NCI-H146 treated with DMSO at 0.1 percent for 48 hours (cell line): ENCODE measurements around the gene CIAO1.
A peak's percentile ranks its signal among the peaks of the same experiment; 100 is the strongest.
"Not testable (repeated sequence)": the region's sequence is repeated elsewhere in the genome, so short reads cannot be mapped to it uniquely, and the experiment has no call there.

Experiments used
- DNase-seq: peaks from one replicate; lab custom pipeline; 2025; ENCODE audit not compliant: unreplicated experiment; lab: John Stamatoyannopoulos, UW

Gene CIAO1

DNA sequence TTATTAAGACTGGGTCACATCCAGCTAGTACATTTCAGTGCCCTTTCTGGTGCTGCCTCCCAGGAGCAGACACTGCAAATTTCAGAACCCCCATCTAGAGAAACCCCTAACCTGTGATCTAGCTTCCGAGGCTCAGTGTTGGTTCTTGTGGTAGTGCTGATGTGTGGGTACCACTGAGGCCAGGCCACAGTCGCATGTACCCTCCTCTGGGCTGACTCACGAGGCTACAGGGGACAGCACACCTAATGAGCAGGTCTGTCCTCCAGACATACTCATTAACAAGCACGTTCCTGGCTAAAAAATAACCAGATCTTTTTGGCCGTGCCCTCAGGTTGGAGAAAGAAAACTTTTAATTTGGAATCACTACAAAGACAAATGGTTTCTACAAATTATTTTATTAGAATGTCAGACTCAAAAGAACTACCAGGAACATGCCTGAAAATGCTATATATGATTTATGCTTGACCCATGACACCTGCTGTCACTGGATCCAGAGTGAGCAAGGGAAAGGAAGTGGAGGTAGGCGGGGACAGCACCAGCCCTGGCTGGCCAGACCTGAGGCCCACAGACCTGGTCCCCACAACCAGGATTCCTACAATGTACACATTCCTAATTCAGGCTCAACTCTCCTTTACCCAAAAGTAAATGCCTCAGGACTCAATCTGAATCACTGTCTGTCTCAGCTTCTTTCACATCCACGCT, 8.5 kb downstream of the CIAO1 start:
- no peak for DNase-seq

DNA sequence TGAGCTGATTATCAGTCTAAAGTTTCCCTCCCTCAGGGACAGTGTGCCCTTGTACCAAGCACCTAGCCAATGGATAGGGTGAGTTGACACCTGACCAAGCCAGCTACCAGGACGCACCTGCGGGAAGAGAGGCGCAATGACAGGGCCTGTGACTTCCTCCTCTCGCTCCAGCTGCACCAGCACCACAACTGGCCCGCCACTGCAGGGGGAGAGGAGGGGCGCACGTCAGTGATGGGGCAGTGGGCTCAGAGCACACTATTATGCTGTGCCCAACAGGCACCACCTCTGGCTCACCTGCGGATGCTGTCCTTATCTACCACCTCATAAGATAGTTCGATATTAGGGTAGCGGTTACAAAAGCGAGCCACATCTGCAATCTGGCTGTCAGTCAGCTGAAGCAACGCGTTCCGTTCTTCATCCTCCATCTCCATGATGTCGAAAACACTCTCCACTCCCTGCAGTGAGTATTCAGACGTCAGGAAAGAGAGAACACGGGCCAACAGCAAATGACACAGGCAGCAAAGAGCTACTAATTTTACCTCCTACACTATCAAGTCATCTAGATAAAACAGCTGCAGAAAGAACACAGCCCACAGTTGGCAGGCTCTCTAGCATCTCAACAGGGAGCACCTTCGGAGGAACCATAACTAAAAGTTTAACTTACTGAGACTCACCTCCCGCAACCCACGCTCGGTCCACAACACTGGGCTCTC, 10.9 kb downstream of the CIAO1 start:
- DNase-seq = no peak

- DNase-seq = no peak
Measured at GRCh38 chr2:96287273-96287856, 21.3 kb downstream of the CIAO1 start.

GRCh38 chr2:96291751-96292150, 25.7 kb downstream of the CIAO1 start:
- no peak for DNase-seq

- DNase-seq = not testable (repeated sequence)
Measured at GRCh38 chr2:96294271-96294670, 28.2 kb downstream of the CIAO1 start.

DNA sequence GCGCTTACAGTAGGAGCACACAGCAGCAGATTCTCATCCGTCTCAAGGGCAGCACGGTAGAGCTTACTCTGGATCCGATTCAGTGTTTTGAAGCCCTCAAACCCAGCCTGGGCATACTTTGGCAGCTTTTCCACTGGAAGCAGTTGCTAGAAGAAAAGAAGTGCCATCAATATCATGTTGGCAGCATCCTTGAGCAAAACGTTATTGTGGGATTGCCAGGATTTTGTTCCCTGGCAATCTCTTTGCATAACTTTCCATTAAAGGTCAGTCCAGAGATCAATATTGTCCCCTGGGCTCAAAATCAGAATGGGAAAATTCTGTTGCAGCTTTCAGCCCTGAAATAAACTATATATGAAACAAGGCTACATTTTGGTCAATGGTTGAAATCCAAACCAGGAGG, 30.9 kb downstream of the CIAO1 start:
- no peak for DNase-seq

GRCh38 chr2:96301865-96302264, 35.8 kb downstream of the CIAO1 start:
- no peak for DNase-seq

- no peak for DNase-seq
Measured at GRCh38 chr2:96304606-96305005, 38.6 kb downstream of the CIAO1 start.

- peak; percentile 72 for DNase-seq
Measured at GRCh38 chr2:96305091-96305978, 39.3 kb downstream of the CIAO1 start, which contains the start of gene SNRNP200. Gene SNRNP200 (minus strand): TSS chr2:96305546. CDS start chr2:96305437, 109 bp downstream.

- DNase-seq = no peak
Measured at GRCh38 chr2:96305979-96306308, 39.9 kb downstream of the CIAO1 start.

DNA sequence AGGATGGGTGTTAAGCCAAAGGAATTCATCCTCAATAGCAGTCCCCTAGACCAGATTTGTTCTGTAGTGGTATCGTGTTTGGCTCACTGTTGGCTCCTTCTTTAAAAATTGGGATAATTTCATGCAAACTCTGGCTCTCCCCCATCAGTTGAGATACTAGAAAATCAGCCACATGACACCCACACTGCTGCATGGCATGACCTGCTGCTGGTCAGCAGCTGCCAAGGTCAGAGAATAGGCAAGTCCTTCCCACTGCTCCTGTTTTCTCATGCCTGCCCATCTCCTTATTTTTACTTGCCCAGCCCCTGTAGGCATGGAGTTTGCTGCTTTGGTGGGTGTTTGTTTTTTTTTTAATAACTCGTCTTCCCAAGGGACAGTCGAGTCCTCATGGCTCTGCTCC, 40.3 kb downstream of the CIAO1 start:
- no peak for DNase-seq

DNA sequence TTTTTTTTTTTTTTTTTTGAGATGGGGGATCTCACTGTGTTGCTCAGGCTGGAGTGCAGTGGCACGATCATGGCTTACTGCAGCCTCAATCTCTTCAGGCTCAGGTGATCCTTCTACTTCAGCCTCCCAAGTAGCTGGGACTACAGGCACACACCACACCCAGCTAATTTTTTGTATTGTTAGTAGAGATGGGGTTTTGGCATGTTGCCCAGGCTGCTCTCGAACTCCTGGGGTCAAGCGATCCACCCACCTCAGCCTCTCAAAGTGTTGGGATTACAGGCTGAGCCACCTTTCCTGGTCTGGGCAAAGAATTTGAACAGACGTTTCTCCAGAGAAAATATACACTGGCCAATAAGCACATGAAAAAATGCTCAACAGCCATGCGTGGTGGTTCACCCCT, 42.2 kb downstream of the CIAO1 start:
- DNase-seq = no peak

DNA sequence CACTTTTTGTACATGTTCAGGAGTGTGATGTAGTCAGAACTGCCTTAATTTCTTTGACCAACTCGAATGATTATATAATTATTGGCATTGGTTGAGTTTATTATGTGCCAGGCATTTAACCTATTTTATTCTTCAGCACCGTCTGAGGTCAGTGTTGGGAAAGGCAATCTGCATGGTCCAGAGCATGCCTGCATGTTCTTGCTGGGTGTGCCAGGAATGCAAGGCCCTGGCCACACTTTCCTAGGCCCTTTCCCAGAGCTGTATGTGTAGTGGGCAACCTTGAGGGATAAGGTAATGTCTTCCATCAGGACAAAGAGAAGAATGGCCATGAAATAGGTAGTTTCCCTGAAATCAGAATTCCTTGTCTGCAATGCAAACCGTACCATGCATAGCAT, 49.0 kb downstream of the CIAO1 start:
- DNase-seq = no peak

- DNase-seq = no peak
Measured at GRCh38 chr2:96315400-96316071, 49.5 kb downstream of the CIAO1 start.

DNA sequence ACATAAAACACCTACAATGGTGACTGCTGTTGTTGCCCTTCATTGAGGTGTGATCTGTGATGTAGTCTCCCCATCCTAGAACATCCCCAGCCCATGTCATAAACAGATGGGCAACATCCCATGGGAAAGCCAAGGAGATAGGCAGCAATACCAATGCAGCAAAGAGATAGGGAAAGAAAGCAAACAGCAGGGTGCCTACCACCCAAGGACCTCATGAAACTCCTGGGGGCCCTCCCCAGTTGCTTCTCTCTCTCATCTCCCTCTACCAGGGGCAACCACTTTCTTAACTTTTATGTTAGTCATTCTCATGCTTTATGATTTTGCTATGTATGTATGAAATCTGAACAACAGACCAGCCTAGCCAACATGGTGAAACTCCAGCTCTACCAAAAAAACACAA, 51.0 kb downstream of the CIAO1 start:
- no peak for DNase-seq

GRCh38 chr2:96317584-96317997, 51.6 kb downstream of the CIAO1 start:
- no peak for DNase-seq

DNA sequence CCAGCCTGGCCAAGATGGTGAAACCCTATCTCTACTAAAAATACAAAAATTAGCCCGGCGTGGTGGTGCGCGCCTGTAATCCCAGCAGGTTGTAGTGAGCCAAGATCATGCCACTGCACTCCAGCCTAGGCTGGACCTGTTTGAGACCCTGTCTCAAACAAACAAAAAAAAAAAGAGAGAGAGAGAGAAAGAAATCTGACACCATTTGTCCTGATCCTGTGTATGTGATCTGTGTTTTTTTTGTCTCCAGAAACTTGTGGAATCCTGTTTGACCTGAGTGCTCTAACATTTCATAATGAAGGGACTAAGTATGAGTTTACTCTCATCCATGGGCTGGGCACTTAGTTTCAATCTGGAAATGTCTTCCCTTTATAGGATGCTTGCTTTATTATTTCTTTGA, 52.7 kb downstream of the CIAO1 start:
- DNase-seq = no peak

GRCh38 chr2:96319396-96319795, 53.4 kb downstream of the CIAO1 start:
- no peak for DNase-seq

DNA sequence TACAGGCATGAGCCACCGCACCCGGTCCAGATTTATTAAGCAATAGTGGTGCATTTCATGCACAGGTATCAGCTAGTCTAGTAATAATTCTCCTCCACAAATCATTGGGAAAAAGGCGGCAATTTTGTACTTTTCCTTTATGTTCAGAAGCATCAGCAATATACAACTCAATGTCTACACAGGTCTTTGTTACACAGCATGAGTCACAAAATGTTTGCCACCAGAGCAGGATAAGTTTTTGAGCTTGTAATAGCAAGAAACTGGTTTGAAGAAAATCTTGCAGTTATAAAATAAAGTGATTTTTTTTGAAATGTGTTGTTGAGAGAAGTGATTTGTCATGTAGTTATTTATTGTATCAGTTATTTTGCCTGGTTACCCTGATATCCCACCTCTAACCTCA, 54.3 kb downstream of the CIAO1 start:
- no peak for DNase-seq

DNA sequence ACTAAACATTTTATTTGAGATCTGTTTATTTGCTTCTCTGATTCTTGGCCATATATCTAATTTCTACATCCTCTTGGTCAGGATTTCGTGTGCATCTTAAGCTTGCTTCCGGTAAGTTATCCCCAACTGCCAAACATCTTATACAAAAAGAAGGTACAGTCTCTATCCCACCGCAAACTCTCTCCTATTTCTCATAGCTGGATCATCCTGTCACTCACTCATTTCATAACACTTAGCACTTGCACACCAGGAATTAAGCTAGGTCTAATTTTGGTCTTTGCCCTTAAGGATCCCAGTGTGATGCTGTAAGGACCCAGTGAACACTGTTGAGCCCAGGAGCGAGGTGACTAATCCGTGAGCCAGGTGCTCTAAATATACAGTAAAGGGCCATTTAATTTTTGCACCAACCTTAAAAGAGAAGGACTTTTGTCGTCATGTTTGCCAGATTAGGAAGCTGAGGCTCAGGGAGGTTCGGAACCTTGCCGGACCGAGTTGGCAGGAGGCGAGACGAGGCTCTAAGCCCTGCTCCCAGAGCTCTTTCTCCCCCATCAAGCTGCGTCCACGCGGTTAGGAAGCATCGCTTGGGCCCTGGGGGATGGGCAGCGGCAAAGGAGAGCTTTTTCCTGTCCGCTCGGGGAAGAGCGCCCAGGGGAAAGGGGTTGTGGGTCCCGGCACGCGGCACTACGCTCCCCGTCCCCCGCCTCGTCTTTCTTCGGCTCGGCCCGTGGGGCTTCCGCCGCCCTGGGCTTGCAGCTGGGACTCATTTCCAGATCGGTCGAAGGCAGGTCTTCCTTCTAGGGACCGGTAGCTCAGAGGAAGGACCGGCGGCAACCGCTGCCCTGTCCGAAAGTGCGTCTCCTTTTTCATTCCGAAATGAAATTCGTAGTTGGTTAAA, 55.0 kb downstream of the CIAO1 start:
- peak; percentile 71 for DNase-seq
